Measurements from ENCODE around the gene TFF1. TPM values are rescaled to one million over a fixed set of nuclear protein-coding genes. Genes with fewer than 3 reads are reported as not detected.

Gene TFF1
- total RNA-seq, 4 donors from 2014 or later: 8.6 to 45.3 (median 25.8) TPM; not detected in 1

GRCh38 chr21:42351626-42352440, 14.5 kb downstream of the TFF1 start:
- in situ Hi-C loops (cut with MboI; ENCODE audit: low pct_ligation_motif_present in 1 of 4, low pct_unique_long_range_greater_than_20kb in 1 of 4, low sequenced_read_pairs in 3 of 4): no loop called here
- DNase-seq: no peak

GRCh38 chr21:42350927-42351426, 15.4 kb downstream of the TFF1 start, which contains the start of gene TFF2:
Gene TFF2 (minus strand): TSS chr21:42350994. CDS start chr21:42350957, 37 bp downstream.
- no peak for DNase-seq
- 66% methylated on average over 11 of the region's 13 CpGs; no CpG with 5 or more reads in 1 of the 2 donors for WGBS, 2 donors (ENCODE audit: low coverage in 1 of 2)
- intact Hi-C loops (cut with DNase I; ENCODE audit: low total_unique reads) (no loop called here), in situ Hi-C loops (cut with MboI; ENCODE audit: low pct_ligation_motif_present in 1 of 4, low pct_unique_long_range_greater_than_20kb in 1 of 4, low sequenced_read_pairs in 3 of 4) (no loop called here)
- no peak within 1 kb of the TSS for H3K27ac ChIP-seq
- peaks cover 0 to 11% of the 10 kb centered on the region in 2 donors for H3K9me3 ChIP-seq
- no peaks in the 10 kb centered on the region for H3K27me3 ChIP-seq
- TF ChIP-seq CTCF (IDR thresholded peaks at IDR 0.05) (no peak), POLR2A (IDR thresholded peaks at IDR 0.05) (no peak), EP300 (IDR thresholded peaks at IDR 0.05; ENCODE audit: low read depth) (no peak), POLR2AphosphoS5 (IDR thresholded peaks at IDR 0.05) (no peak)
- H3K4me1 ChIP-seq: no peaks in the 10 kb centered on the region
- H3K4me3 ChIP-seq: no peak within 1 kb of the TSS
- H3K36me3 ChIP-seq: no peaks in the 10 kb centered on the region

More at GRCh38 chr21:42351626-42352440, 14.5 kb downstream of the TFF1 start:
- intact Hi-C loops (cut with DNase I; ENCODE audit: low total_unique reads): no loop called here
- H3K4me3 ChIP-seq: no peak overlapping the region
- peaks cover 0 to 12% of the 10 kb centered on the region in 2 donors for H3K9me3 ChIP-seq
- no peaks in the 10 kb centered on the region for H3K36me3 ChIP-seq
- no peaks in the 10 kb centered on the region for H3K4me1 ChIP-seq
- 73 to 77% methylated on average over 8 to 11 of the region's 11 CpGs for WGBS, 2 donors (ENCODE audit: low coverage in 1 of 2)
- no peaks in the 10 kb centered on the region for H3K27me3 ChIP-seq
- no peak overlapping the region for H3K27ac ChIP-seq
- TF ChIP-seq EP300 (IDR thresholded peaks at IDR 0.05; ENCODE audit: low read depth) (no peak), POLR2A (IDR thresholded peaks at IDR 0.05) (no peak), POLR2AphosphoS5 (IDR thresholded peaks at IDR 0.05) (no peak), CTCF (IDR thresholded peaks at IDR 0.05) (no peak)

GRCh38 chr21:42350318-42350910, 15.9 kb downstream of the TFF1 start:
- Histone ChIP-seq H3K27ac (no peak overlapping the region), H3K4me1 (no peaks in the 10 kb centered on the region), H3K4me3 (no peak overlapping the region), H3K9me3 (peaks cover 0 to 5% of the 10 kb centered on the region in 2 donors), H3K36me3 (no peaks in the 10 kb centered on the region), H3K27me3 (no peaks in the 10 kb centered on the region)
- TF ChIP-seq CTCF (IDR thresholded peaks at IDR 0.05): no peak
- no peak for TF ChIP-seq POLR2A (IDR thresholded peaks at IDR 0.05)
- TF ChIP-seq POLR2AphosphoS5 (IDR thresholded peaks at IDR 0.05): no peak
- no peak for TF ChIP-seq EP300 (IDR thresholded peaks at IDR 0.05; ENCODE audit: low read depth)
- in situ Hi-C loops (cut with MboI; ENCODE audit: low pct_ligation_motif_present in 1 of 4, low pct_unique_long_range_greater_than_20kb in 1 of 4, low sequenced_read_pairs in 3 of 4): no loop called here
- 70 to 90% methylated on average over 4 to 11 of the region's 11 CpGs for WGBS, 2 donors (ENCODE audit: low coverage in 1 of 2)
- intact Hi-C loops (cut with DNase I; ENCODE audit: low total_unique reads): no loop called here
- DNase-seq: no peak

Data from transverse colon (tissue), 4 donors.